DOHH2 (cell line): ENCODE data around the gene EEF1AKMT3.
A peak's percentile ranks its signal among the peaks of the same experiment; 100 is the strongest.

ENCODE experiments used
- H3F3A ChIP-seq: fragments of 200-600 bp; sonication (generic), shearing (Covaris generic); 2 replicates; pipeline ENCODE4 v1.6.0; 2016; ENCODE audit warnings: antibody characterized with exemption, mild to moderate bottlenecking; ENCODE audit not compliant: control insufficient read depth, insufficient read depth
- H3K27ac ChIP-seq: fragments of 200-600 bp; sonication (generic); 2 replicates; pipeline ENCODE4 v1.5.1; 2014; ENCODE audit warnings: low read depth, mild to moderate bottlenecking, low read length, moderate library complexity
- H3K27me3 ChIP-seq: fragments of 200-600 bp; sonication (generic); 2 replicates; pipeline ENCODE4 v1.6.1; 2014; ENCODE audit warnings: mild to moderate bottlenecking, low read length, mixed read lengths; ENCODE audit not compliant: control insufficient read depth
- H3K36me3 ChIP-seq: fragments of 200-600 bp; sonication (generic); 2 replicates; pipeline ENCODE4 v1.6.1; 2014; ENCODE audit warnings: mild to moderate bottlenecking, low read length, moderate library complexity, mixed read lengths; ENCODE audit not compliant: control insufficient read depth
- H3K4me1 ChIP-seq: fragments of 200-600 bp; sonication (generic); 2 replicates; pipeline ENCODE4 v1.6.1; 2014; ENCODE audit warnings: mild to moderate bottlenecking, low read length, mixed read lengths; ENCODE audit not compliant: control insufficient read depth
- H3K4me2 ChIP-seq: fragments of 200-600 bp; sonication (generic); 2 replicates; pipeline ENCODE4 v1.6.0; 2014; ENCODE audit warnings: mild to moderate bottlenecking, low read length, moderate library complexity
- H3K4me3 ChIP-seq: fragments of 200-600 bp; sonication (generic); 2 replicates; pipeline ENCODE4 v1.5.1; 2014; ENCODE audit warnings: mild to moderate bottlenecking, low read length, mixed read lengths
- H3K79me2 ChIP-seq: fragments of 200-600 bp; sonication (generic); 2 replicates; pipeline ENCODE4 v1.6.1; 2014; ENCODE audit warnings: mild to moderate bottlenecking, low read length, mixed read lengths; ENCODE audit not compliant: control insufficient read depth
- H3K9me2 ChIP-seq: fragments of 200-600 bp; sonication (generic); replicated peaks from 2 replicates; pipeline ENCODE4 v1.6.1; 2014; ENCODE audit warnings: mild to moderate bottlenecking, low read length, mixed read lengths; ENCODE audit not compliant: control insufficient read depth
- H3K9me3 ChIP-seq: fragments of 200-600 bp; sonication (generic); 2 replicates; pipeline ENCODE4 v1.6.1; 2014; ENCODE audit warnings: antibody characterized with exemption, low read length, mixed read lengths; ENCODE audit not compliant: control insufficient read depth, insufficient read depth
- H4K20me1 ChIP-seq: fragments of 200-600 bp; sonication (generic); 2 replicates; pipeline ENCODE4 v1.6.0; 2014; ENCODE audit warnings: low read depth, mild to moderate bottlenecking, antibody characterized with exemption, low read length, moderate library complexity; ENCODE audit not compliant: control insufficient read depth, insufficient read depth
- EZH2phosphoT487 ChIP-seq: fragments of 200-600 bp; sonication (generic); IDR thresholded peaks from 2 replicates; pipeline ENCODE4 v1.6.1; 2017; ENCODE audit warnings: borderline replicate concordance, mild to moderate bottlenecking, antibody characterized with exemption, low read length, moderate library complexity, mixed read lengths
- TF ChIP-seq, protein P1 (sequence below): fragments of 200-600 bp; sonication (generic); IDR thresholded peaks from one replicate; pipeline ENCODE4 v1.5.1; 2014; ENCODE audit warnings: antibody characterized with exemption, mild to moderate bottlenecking, low read depth, low read length; ENCODE audit not compliant: poor library complexity, severe bottlenecking

The EEF1AKMT3 gene

DNA sequence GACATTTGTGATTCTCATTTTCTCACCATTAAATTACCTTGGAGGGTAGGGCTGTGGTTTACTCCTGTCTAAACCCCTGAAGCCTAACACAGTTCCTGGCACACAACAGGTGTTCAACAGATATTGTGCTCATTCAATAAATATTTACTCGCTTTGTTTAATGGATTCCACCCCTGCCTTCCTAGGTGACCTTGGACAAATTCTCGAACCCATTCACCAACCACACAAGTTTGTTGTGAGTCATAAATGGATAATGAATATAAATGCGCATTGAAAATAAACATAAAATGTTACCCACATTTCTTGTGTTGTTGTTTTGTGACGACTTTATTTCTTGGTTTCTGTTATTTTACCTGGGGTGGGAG lies 9.8 kb downstream of the EEF1AKMT3 start:
- peak overlapping the region; percentile 97 for H3K4me2 ChIP-seq
- no peaks in the 10 kb centered on the region for H3F3A ChIP-seq
- H3K4me3 ChIP-seq, result peak overlapping the region; percentile 98

DNA sequence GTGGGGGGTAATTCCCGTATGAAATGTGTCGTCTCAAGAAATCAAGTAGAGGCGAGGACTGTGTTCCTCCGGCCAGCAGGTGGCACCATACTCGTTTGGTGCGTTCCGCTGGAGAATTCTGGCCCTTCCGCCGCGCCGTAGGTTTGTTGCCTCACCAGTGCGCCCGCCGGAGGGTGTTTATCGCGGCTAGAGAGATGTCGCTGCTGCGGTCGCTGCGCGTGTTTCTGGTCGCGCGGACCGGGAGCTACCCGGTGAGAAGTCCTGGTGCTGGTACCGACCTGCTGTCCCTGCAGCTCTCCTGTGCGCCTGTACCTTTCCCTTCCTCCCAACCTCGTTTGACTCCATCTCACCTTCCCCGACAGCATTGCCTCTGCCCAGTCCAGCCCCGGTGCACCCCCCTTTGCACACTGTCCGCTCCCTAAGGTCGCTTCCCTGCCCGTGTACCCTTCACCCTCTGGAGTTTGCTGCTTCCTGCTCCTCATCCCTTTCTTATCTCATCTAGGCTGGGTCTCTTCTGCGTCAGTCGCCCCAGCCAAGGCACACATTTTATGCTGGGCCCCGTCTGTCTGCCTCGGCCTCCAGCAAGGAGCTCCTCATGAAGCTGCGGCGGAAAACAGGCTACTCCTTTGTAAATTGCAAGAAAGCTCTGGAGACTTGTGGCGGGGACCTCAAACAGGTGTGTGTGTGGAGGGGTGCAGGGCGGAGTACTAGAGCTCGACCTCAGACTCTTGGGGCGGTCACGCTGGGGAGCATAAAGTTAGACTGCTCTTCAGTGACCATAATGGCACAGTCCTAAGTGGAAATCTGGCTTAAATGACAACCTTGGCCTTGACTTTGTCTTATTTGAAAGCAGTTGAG lies 10.4 kb downstream of the EEF1AKMT3 start, which contains the start of gene TSFM:
TSS of gene TSFM (plus strand) at position 180 of the 858 bp plus-strand sequence. CDS start at position 195, 15 bp downstream.
- peaks cover 4% of the 10 kb centered on the region; the same call in 1 of the 2 replicates for H4K20me1 ChIP-seq
- peaks cover 21% of the 10 kb centered on the region for H3K4me1 ChIP-seq
- H3F3A ChIP-seq, result no peaks in the 10 kb centered on the region
- H3K27me3 ChIP-seq, result no peaks in the 10 kb centered on the region
- H3K4me3 ChIP-seq, result peak within 1 kb of the TSS; percentile 98
- TF ChIP-seq EZH2phosphoT487, result no peak
- TF ChIP-seq, protein P1, sequence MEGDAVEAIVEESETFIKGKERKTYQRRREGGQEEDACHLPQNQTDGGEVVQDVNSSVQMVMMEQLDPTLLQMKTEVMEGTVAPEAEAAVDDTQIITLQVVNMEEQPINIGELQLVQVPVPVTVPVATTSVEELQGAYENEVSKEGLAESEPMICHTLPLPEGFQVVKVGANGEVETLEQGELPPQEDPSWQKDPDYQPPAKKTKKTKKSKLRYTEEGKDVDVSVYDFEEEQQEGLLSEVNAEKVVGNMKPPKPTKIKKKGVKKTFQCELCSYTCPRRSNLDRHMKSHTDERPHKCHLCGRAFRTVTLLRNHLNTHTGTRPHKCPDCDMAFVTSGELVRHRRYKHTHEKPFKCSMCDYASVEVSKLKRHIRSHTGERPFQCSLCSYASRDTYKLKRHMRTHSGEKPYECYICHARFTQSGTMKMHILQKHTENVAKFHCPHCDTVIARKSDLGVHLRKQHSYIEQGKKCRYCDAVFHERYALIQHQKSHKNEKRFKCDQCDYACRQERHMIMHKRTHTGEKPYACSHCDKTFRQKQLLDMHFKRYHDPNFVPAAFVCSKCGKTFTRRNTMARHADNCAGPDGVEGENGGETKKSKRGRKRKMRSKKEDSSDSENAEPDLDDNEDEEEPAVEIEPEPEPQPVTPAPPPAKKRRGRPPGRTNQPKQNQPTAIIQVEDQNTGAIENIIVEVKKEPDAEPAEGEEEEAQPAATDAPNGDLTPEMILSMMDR, result peak; percentile 91
- H3K9me2 ChIP-seq, result no peaks in the 10 kb centered on the region
- no peaks in the 10 kb centered on the region for H3K9me3 ChIP-seq
- peak within 1 kb of the TSS; percentile 97 for H3K4me2 ChIP-seq
- H3K27ac ChIP-seq, result peak within 1 kb of the TSS; percentile 22
- H3K36me3 ChIP-seq, result peaks cover 40% of the 10 kb centered on the region
- H3K79me2 ChIP-seq, result peaks cover 32% of the 10 kb centered on the region

More for the DNA sequence above, 9.8 kb downstream of the EEF1AKMT3 start:
- Histone ChIP-seq H3K9me2 (no peaks in the 10 kb centered on the region), H3K4me1 (peaks cover 21% of the 10 kb centered on the region), H3K27ac (peak overlapping the region; percentile 15), H4K20me1 (peaks cover 4% of the 10 kb centered on the region; the same call in 1 of the 2 replicates), H3K79me2 (peaks cover 32% of the 10 kb centered on the region), H3K36me3 (peaks cover 35% of the 10 kb centered on the region), H3K27me3 (no peaks in the 10 kb centered on the region), H3K9me3 (no peaks in the 10 kb centered on the region)
- TF ChIP-seq EZH2phosphoT487, result no peak
- TF ChIP-seq, protein P1, result no peak

DNA sequence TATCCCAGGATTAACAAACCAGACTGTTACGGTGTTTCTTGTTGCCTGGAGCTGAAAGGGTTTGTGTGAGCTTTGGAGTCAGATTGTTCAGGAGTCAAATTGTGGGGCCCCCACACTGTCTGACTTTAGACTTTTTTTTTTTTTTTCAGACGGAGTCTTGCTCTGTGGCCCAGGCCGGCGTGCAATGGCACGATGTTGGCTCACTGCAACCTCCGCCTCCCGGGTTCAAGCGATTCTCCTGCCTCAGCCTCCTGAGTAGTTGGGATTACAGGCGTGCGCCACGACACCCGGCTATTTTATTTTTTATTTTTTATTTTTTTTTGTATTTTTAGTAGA lies 11.0 kb downstream of the EEF1AKMT3 start:
- H3K9me3 ChIP-seq, result no peaks in the 10 kb centered on the region
- H3K4me1 ChIP-seq, result peaks cover 21% of the 10 kb centered on the region
- H3K79me2 ChIP-seq, result peaks cover 32% of the 10 kb centered on the region
- H3F3A ChIP-seq, result no peaks in the 10 kb centered on the region
- no peaks in the 10 kb centered on the region for H3K9me2 ChIP-seq
- no peak for TF ChIP-seq EZH2phosphoT487
- TF ChIP-seq, protein P1, result no peak
- peaks cover 44% of the 10 kb centered on the region for H3K36me3 ChIP-seq
- H3K27me3 ChIP-seq, result no peaks in the 10 kb centered on the region
- H3K27ac ChIP-seq, result no peak overlapping the region
- H4K20me1 ChIP-seq, result peaks cover 4% of the 10 kb centered on the region; the same call in 1 of the 2 replicates
- peak overlapping the region; percentile 97 for H3K4me2 ChIP-seq
- peak overlapping the region; percentile 98 for H3K4me3 ChIP-seq
